Fibroblast of villous mesenchyme (primary cell): ENCODE measurements around the gene INSRR. TPM values are rescaled to one million over a fixed set of nuclear protein-coding genes. Genes with fewer than 3 reads are reported as not detected.

Source experiments
- DNase-seq: peaks from one replicate; pipeline ENCODE4 v3.0.0-alpha.2; 2010; ENCODE audit warnings: low read depth
- H3K4me3 ChIP-seq: 2 replicates; pipeline ENCODE4 v1.5.1; 2011; ENCODE audit warnings: low read depth, mild to moderate bottlenecking, low read length
- CTCF ChIP-seq: IDR thresholded peaks from 2 replicates; pipeline ENCODE4 v1.5.1; 2012; ENCODE audit warnings: low read depth, mild to moderate bottlenecking, low read length; ENCODE audit not compliant: insufficient read depth
- total RNA-seq: library from RNA; depleted of rRNA; stranded (reverse); fragments of >200 nt; gene quantifications from 2 replicates; pipeline ENCODE4 v1.2.3, GENCODE V29; 2012

Gene INSRR
- total RNA-seq, 1 donor: not detected

GRCh38 chr1:156796340-156797097 lies 62.4 kb downstream of the INSRR start:
- no peak overlapping the region for H3K4me3 ChIP-seq
- no peak for TF ChIP-seq CTCF
- DNase-seq: peak; percentile 67

GRCh38 chr1:156795787-156796186 lies 63.1 kb downstream of the INSRR start:
- H3K4me3 ChIP-seq: no peak overlapping the region
- DNase-seq: no peak
- TF ChIP-seq CTCF: no peak

DNA sequence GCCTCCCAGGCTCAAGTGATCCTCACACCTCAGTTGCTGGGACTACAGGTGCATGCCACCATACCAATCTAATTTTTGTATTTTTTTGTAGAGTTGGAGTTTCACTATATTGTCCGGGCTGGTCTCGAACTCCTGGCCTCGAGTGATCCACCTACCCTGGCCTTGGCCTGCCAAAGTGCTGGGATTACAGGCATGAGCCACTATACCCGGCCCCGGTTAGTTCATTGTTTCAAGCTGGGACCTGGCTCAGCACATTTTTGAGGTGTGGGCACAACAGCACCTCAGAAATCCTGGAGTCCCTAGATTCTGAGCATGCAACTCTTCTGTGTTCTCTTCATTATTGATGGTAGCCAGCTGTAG lies 63.6 kb downstream of the INSRR start:
- no peak for DNase-seq
- H3K4me3 ChIP-seq: no peak overlapping the region
- no peak for TF ChIP-seq CTCF

- no peak for DNase-seq
- TF ChIP-seq CTCF: no peak
- no peak overlapping the region for H3K4me3 ChIP-seq
These were observed 64.2 kb downstream of the INSRR start for GRCh38 chr1:156794506-156795373.

Other genes with a start within 250 kb of the INSRR start
- not detected in 2 replicates for gene HAPLN2, start 239.7 kb downstream of the INSRR start, total RNA-seq
- gene BCAN, start 217.0 kb downstream of the INSRR start, total RNA-seq: not detected in 2 replicates
- 66.4 and 66.9 TPM in 2 replicates for gene NES, start 181.7 kb downstream of the INSRR start, total RNA-seq
- gene CRABP2, start 153.5 kb downstream of the INSRR start, total RNA-seq: 39.0 and 80.7 TPM in 2 replicates
- 9.0 and 12.5 TPM in 2 replicates for gene METTL25B, start 130.6 kb downstream of the INSRR start, total RNA-seq
- gene ISG20L2, start 130.4 kb downstream of the INSRR start, total RNA-seq: 17.4 and 22.9 TPM in 2 replicates
- 21.6 and 26.1 TPM in 2 replicates for gene MRPL24, start 118.0 kb downstream of the INSRR start, total RNA-seq
- 196 and 197 TPM in 2 replicates for gene HDGF, start 107.4 kb downstream of the INSRR start, total RNA-seq
- 19.0 TPM in 2 replicates for gene PRCC, start 91.6 kb downstream of the INSRR start, total RNA-seq
- not detected in 2 replicates for gene SH2D2A, start 42.3 kb downstream of the INSRR start, total RNA-seq
- not detected in 2 replicates for gene NTRK1, start 1.7 kb upstream of the INSRR start, total RNA-seq
- gene PEAR1, start 34.6 kb upstream of the INSRR start, total RNA-seq: 11.3 and 12.1 TPM in 2 replicates
- not detected in 2 replicates for gene LRRC71, start 61.5 kb upstream of the INSRR start, total RNA-seq
- gene ARHGEF11, start 186.6 kb upstream of the INSRR start, total RNA-seq: 34.1 and 35.8 TPM in 2 replicates
- gene ETV3L, start 240.7 kb upstream of the INSRR start, total RNA-seq: not detected in 2 replicates